Measurements from ENCODE around the gene TLCD1. TPM values are rescaled to one million over a fixed set of nuclear protein-coding genes. Genes with fewer than 3 reads are reported as not detected.
"Not testable (repeated sequence)": the region's sequence is repeated elsewhere in the genome, so short reads cannot be mapped to it uniquely, and the experiment has no call there.

TLCD1 gene
- total RNA-seq, 1 experiment from 2014 or later: 2.1 TPM

- not testable (repeated sequence) for H3K9me3 ChIP-seq (ENCODE audit: low read length); H3K9me2 ChIP-seq (replicated peaks; ENCODE audit: insufficient read depth, low read length)
- H4K20me1 ChIP-seq (ENCODE audit: insufficient read depth, low read depth, low read length): peaks cover 28% of the 10 kb centered on the region; the same call in 1 of the 2 replicates
Observed at GRCh38 chr17:28720997-28721329, 5.1 kb downstream of the TLCD1 start.

GRCh38 chr17:28720247-28720996 is 5.6 kb downstream of the TLCD1 start:
- no peaks in the 10 kb centered on the region for H3K9me2 ChIP-seq (replicated peaks; ENCODE audit: insufficient read depth, low read length)
- peaks cover 36% of the 10 kb centered on the region for H3K36me3 ChIP-seq (ENCODE audit: insufficient read depth, low read length)
- DNase-seq: peak; percentile 68
- peak overlapping the region; percentile 95 for H3K4me3 ChIP-seq (ENCODE audit: low read length)
- H3K27ac ChIP-seq (ENCODE audit: low read length): peak overlapping the region; percentile 92
- no peaks in the 10 kb centered on the region for H3K27me3 ChIP-seq (ENCODE audit: low read length)
- peaks cover 46% of the 10 kb centered on the region for H3K4me1 ChIP-seq (ENCODE audit: low read length)
- H2AFZ ChIP-seq (ENCODE audit: low read length): no peak overlapping the region
- peak overlapping the region; percentile 96 for H3K9ac ChIP-seq (ENCODE audit: low read length)
- peaks cover 28% of the 10 kb centered on the region for H3K79me2 ChIP-seq (ENCODE audit: low read length)
- H3K9me3 ChIP-seq (ENCODE audit: low read length): no peaks in the 10 kb centered on the region
- peaks cover 28% of the 10 kb centered on the region; the same call in 1 of the 2 replicates for H4K20me1 ChIP-seq (ENCODE audit: insufficient read depth, low read depth, low read length)
- H3K4me2 ChIP-seq (ENCODE audit: low read depth, low read length, poor library complexity, severe bottlenecking): peak overlapping the region; percentile 98

More at GRCh38 chr17:28720997-28721329, 5.1 kb downstream of the TLCD1 start:
- Histone ChIP-seq H3K4me3 (ENCODE audit: low read length) (peak overlapping the region; percentile 95), H3K4me2 (ENCODE audit: low read depth, low read length, poor library complexity, severe bottlenecking) (peak overlapping the region; percentile 98), H3K79me2 (ENCODE audit: low read length) (peaks cover 28% of the 10 kb centered on the region), H3K4me1 (ENCODE audit: low read length) (peaks cover 52% of the 10 kb centered on the region), H3K27ac (ENCODE audit: low read length) (peak overlapping the region; percentile 92), H3K9ac (ENCODE audit: low read length) (peak overlapping the region; percentile 96), H3K36me3 (ENCODE audit: insufficient read depth, low read length) (peaks cover 36% of the 10 kb centered on the region)
- DNase-seq; H3K27me3 ChIP-seq (ENCODE audit: low read length); H2AFZ ChIP-seq (ENCODE audit: low read length): not testable (repeated sequence)

- H2AFZ ChIP-seq (ENCODE audit: low read length): peak overlapping the region; percentile 88; the same call in 1 of the 2 replicates
- H3K36me3 ChIP-seq (ENCODE audit: insufficient read depth, low read length): peaks cover 33% of the 10 kb centered on the region
- H3K4me2 ChIP-seq (ENCODE audit: low read depth, low read length, poor library complexity, severe bottlenecking): peak overlapping the region; percentile 98
- no peaks in the 10 kb centered on the region for H3K27me3 ChIP-seq (ENCODE audit: low read length)
- DNase-seq: no peak
- peaks cover 28% of the 10 kb centered on the region; the same call in 1 of the 2 replicates for H4K20me1 ChIP-seq (ENCODE audit: insufficient read depth, low read depth, low read length)
- peak overlapping the region; percentile 96 for H3K9ac ChIP-seq (ENCODE audit: low read length)
- H3K4me1 ChIP-seq (ENCODE audit: low read length): peaks cover 32% of the 10 kb centered on the region
- no peaks in the 10 kb centered on the region for H3K9me2 ChIP-seq (replicated peaks; ENCODE audit: insufficient read depth, low read length)
- peak overlapping the region; percentile 95 for H3K4me3 ChIP-seq (ENCODE audit: low read length)
- no peaks in the 10 kb centered on the region for H3K9me3 ChIP-seq (ENCODE audit: low read length)
- peaks cover 28% of the 10 kb centered on the region for H3K79me2 ChIP-seq (ENCODE audit: low read length)
- H3K27ac ChIP-seq (ENCODE audit: low read length): peak overlapping the region; percentile 92; the same call in 1 of the 2 replicates
Observed at GRCh38 chr17:28719021-28719433, 7.0 kb downstream of the TLCD1 start.

- no peaks in the 10 kb centered on the region for H3K27me3 ChIP-seq (ENCODE audit: low read length)
- peaks cover 27% of the 10 kb centered on the region; the same call in 1 of the 2 replicates for H4K20me1 ChIP-seq (ENCODE audit: insufficient read depth, low read depth, low read length)
- no peak overlapping the region for H3K9ac ChIP-seq (ENCODE audit: low read length)
- H3K4me3 ChIP-seq (ENCODE audit: low read length): no peak overlapping the region
- no peaks in the 10 kb centered on the region for H3K9me3 ChIP-seq (ENCODE audit: low read length)
- DNase-seq: no peak
- peaks cover 28% of the 10 kb centered on the region for H3K79me2 ChIP-seq (ENCODE audit: low read length)
- H3K36me3 ChIP-seq (ENCODE audit: insufficient read depth, low read length): peaks cover 31% of the 10 kb centered on the region
- peak overlapping the region; percentile 98 for H3K4me2 ChIP-seq (ENCODE audit: low read depth, low read length, poor library complexity, severe bottlenecking)
- H3K27ac ChIP-seq (ENCODE audit: low read length): no peak overlapping the region
- peaks cover 29% of the 10 kb centered on the region for H3K4me1 ChIP-seq (ENCODE audit: low read length)
- no peaks in the 10 kb centered on the region for H3K9me2 ChIP-seq (replicated peaks; ENCODE audit: insufficient read depth, low read length)
- H2AFZ ChIP-seq (ENCODE audit: low read length): no peak overlapping the region
Observed at GRCh38 chr17:28718333-28719020, 7.6 kb downstream of the TLCD1 start.

- no peaks in the 10 kb centered on the region for H3K9me2 ChIP-seq (replicated peaks; ENCODE audit: insufficient read depth, low read length)
- H3K4me3 ChIP-seq (ENCODE audit: low read length): no peak within 1 kb of the TSS
- peak within 1 kb of the TSS; percentile 98 for H3K4me2 ChIP-seq (ENCODE audit: low read depth, low read length, poor library complexity, severe bottlenecking)
- peaks cover 24% of the 10 kb centered on the region for H3K36me3 ChIP-seq (ENCODE audit: insufficient read depth, low read length)
- no peak for DNase-seq
- no peak within 1 kb of the TSS for H3K27ac ChIP-seq (ENCODE audit: low read length)
- peaks cover 28% of the 10 kb centered on the region for H3K79me2 ChIP-seq (ENCODE audit: low read length)
- H3K27me3 ChIP-seq (ENCODE audit: low read length): no peaks in the 10 kb centered on the region
- no peak within 1 kb of the TSS for H2AFZ ChIP-seq (ENCODE audit: low read length)
- H3K9ac ChIP-seq (ENCODE audit: low read length): no peak within 1 kb of the TSS
- H4K20me1 ChIP-seq (ENCODE audit: insufficient read depth, low read depth, low read length): peaks cover 19% of the 10 kb centered on the region; the same call in 1 of the 2 replicates
- peaks cover 22% of the 10 kb centered on the region for H3K4me1 ChIP-seq (ENCODE audit: low read length)
- no peaks in the 10 kb centered on the region for H3K9me3 ChIP-seq (ENCODE audit: low read length)
Observed at GRCh38 chr17:28717578-28718332, 8.3 kb downstream of the TLCD1 start, which contains the start of gene RAB34. RAB34 (minus strand) TSS chr17:28717868; CDS start chr17:28717266, 602 bp downstream.

- Histone ChIP-seq H3K4me1 (ENCODE audit: low read length) (peaks cover 22% of the 10 kb centered on the region), H3K4me3 (ENCODE audit: low read length) (no peak overlapping the region), H3K9ac (ENCODE audit: low read length) (no peak overlapping the region), H3K9me2 (replicated peaks; ENCODE audit: insufficient read depth, low read length) (no peaks in the 10 kb centered on the region), H3K36me3 (ENCODE audit: insufficient read depth, low read length) (peaks cover 16% of the 10 kb centered on the region), H3K79me2 (ENCODE audit: low read length) (peaks cover 21% of the 10 kb centered on the region), H3K9me3 (ENCODE audit: low read length) (no peaks in the 10 kb centered on the region), H4K20me1 (ENCODE audit: insufficient read depth, low read depth, low read length) (peaks cover 13% of the 10 kb centered on the region; the same call in 1 of the 2 replicates), H3K27ac (ENCODE audit: low read length) (no peak overlapping the region), H3K4me2 (ENCODE audit: low read depth, low read length, poor library complexity, severe bottlenecking) (no peak overlapping the region), H2AFZ (ENCODE audit: low read length) (no peak overlapping the region), H3K27me3 (ENCODE audit: low read length) (no peaks in the 10 kb centered on the region)
- DNase-seq: no peak
Observed at GRCh38 chr17:28716740-28717577, 9.1 kb downstream of the TLCD1 start.

- peaks cover 26% of the 10 kb centered on the region for H3K4me1 ChIP-seq (ENCODE audit: low read length)
- H2AFZ ChIP-seq (ENCODE audit: low read length): no peak overlapping the region
- no peak overlapping the region for H3K4me3 ChIP-seq (ENCODE audit: low read length)
- no peaks in the 10 kb centered on the region for H3K27me3 ChIP-seq (ENCODE audit: low read length)
- no peak overlapping the region for H3K27ac ChIP-seq (ENCODE audit: low read length)
- peaks cover 4% of the 10 kb centered on the region for H3K79me2 ChIP-seq (ENCODE audit: low read length)
- H3K9me3 ChIP-seq (ENCODE audit: low read length): no peaks in the 10 kb centered on the region
- DNase-seq: no peak
- H3K36me3 ChIP-seq (ENCODE audit: insufficient read depth, low read length): peaks cover 1% of the 10 kb centered on the region; the same call in 1 of the 2 replicates
- no peaks in the 10 kb centered on the region; the same call in 1 of the 2 replicates for H4K20me1 ChIP-seq (ENCODE audit: insufficient read depth, low read depth, low read length)
- H3K9me2 ChIP-seq (replicated peaks; ENCODE audit: insufficient read depth, low read length): no peaks in the 10 kb centered on the region
- H3K9ac ChIP-seq (ENCODE audit: low read length): no peak overlapping the region
- H3K4me2 ChIP-seq (ENCODE audit: low read depth, low read length, poor library complexity, severe bottlenecking): no peak overlapping the region
Observed at GRCh38 chr17:28715217-28715616, 10.8 kb downstream of the TLCD1 start.
